ENCODE measurements around the gene TMEM161A. TPM values are rescaled to one million over a fixed set of nuclear protein-coding genes. Genes with fewer than 3 reads are reported as not detected.
"Not testable (repeated sequence)": the region's sequence is repeated elsewhere in the genome, so short reads cannot be mapped to it uniquely, and the experiment has no call there.

Gene TMEM161A
- polyA plus RNA-seq, 3 donors = 14.3 to 22.5 (median 15.3) TPM

- H3K27me3 ChIP-seq (ENCODE audit: control insufficient read depth in 2 of 2, insufficient read depth in 2 of 2, low read length in 2 of 2) = no peaks in the 10 kb centered on the region
- no peak for TF ChIP-seq CTCF (IDR thresholded peaks at IDR 0.05)
- H3K36me3 Mint-ChIP-seq = peaks cover 50 to 80% of the 10 kb centered on the region in 2 donors
- no peak overlapping the region for H2AFZ ChIP-seq (ENCODE audit: insufficient read depth, low read depth, low read length, poor library complexity, severe bottlenecking)
- H3K9me3 ChIP-seq (replicated peaks in 1 of 2; ENCODE audit: control insufficient read depth in 1 of 2, insufficient read depth in 1 of 2, low read length in 2 of 2) = no peaks in the 10 kb centered on the region
- H3K4me1 Mint-ChIP-seq = no peaks in the 10 kb centered on the region
- H3K4me3 ChIP-seq (replicated peaks in 1 of 3; ENCODE audit: low read depth in 2 of 3, low read length in 3 of 3) = no peak overlapping the region
- peaks cover 16% of the 10 kb centered on the region for H4K20me1 ChIP-seq (ENCODE audit: insufficient read depth, low read length)
- H3K79me2 ChIP-seq (ENCODE audit: insufficient read depth, low read length) = peaks cover 1% of the 10 kb centered on the region
- WGBS (ENCODE audit: insufficient coverage) = 91% methylated on average over 15 of the region's 17 CpGs
- H3K36me3 ChIP-seq (replicated peaks in 1 of 2; ENCODE audit: control insufficient read depth in 1 of 2, insufficient read depth in 2 of 2, low read length in 2 of 2) = peaks cover 50 to 76% of the 10 kb centered on the region in 2 donors
- no peaks in the 10 kb centered on the region for H3K27me3 Mint-ChIP-seq (ENCODE audit: low read depth in 3 of 3)
- peaks cover 0 to 3% (median 0%) of the 10 kb centered on the region in 7 donors for H3K9me3 Mint-ChIP-seq
- H3K4me1 ChIP-seq (ENCODE audit: control insufficient read depth in 1 of 2, insufficient read depth in 2 of 2, low read length in 2 of 2) = no peaks in the 10 kb centered on the region
- peak overlapping the region in 1 of 7 donors; percentile 2 for H3K27ac Mint-ChIP-seq
- H3K4me2 ChIP-seq (replicated peaks; ENCODE audit: extremely low read depth, low read length, poor library complexity, severe bottlenecking) = no peak overlapping the region
- H3K4me3 Mint-ChIP-seq = no peak overlapping the region
- intact Hi-C loops (cut with micrococcal nuclease) = no loop called here
- no peak overlapping the region for H3K27ac ChIP-seq (ENCODE audit: low read depth in 1 of 2, low read length in 2 of 2)
- H3K9ac ChIP-seq (ENCODE audit: insufficient read depth, low read length, poor library complexity, severe bottlenecking) = no peak overlapping the region
- DNase-seq = no peak
Observed at GRCh38 chr19:19179548-19180441, 41.5 kb upstream of the TMEM161A start.

GRCh38 chr19:19176950-19177349 lies 38.7 kb upstream of the TMEM161A start:
- Histone ChIP-seq H3K36me3 (replicated peaks in 1 of 2; ENCODE audit: control insufficient read depth in 1 of 2, insufficient read depth in 2 of 2, low read length in 2 of 2) (peaks cover 37 to 62% of the 10 kb centered on the region in 2 donors), H3K4me2 (replicated peaks; ENCODE audit: extremely low read depth, low read length, poor library complexity, severe bottlenecking) (no peak overlapping the region), H3K9me3 (replicated peaks in 1 of 2; ENCODE audit: control insufficient read depth in 1 of 2, insufficient read depth in 1 of 2, low read length in 2 of 2) (no peaks in the 10 kb centered on the region), H3K79me2 (ENCODE audit: insufficient read depth, low read length) (no peaks in the 10 kb centered on the region), H4K20me1 (ENCODE audit: insufficient read depth, low read length) (peaks cover 19% of the 10 kb centered on the region), H3K9ac (ENCODE audit: insufficient read depth, low read length, poor library complexity, severe bottlenecking) (no peak overlapping the region), H3K4me1 (ENCODE audit: control insufficient read depth in 1 of 2, insufficient read depth in 2 of 2, low read length in 2 of 2) (peaks cover 4 to 5% of the 10 kb centered on the region in 2 donors), H3K27me3 (ENCODE audit: control insufficient read depth in 2 of 2, insufficient read depth in 2 of 2, low read length in 2 of 2) (no peaks in the 10 kb centered on the region), H3K27ac (ENCODE audit: low read depth in 1 of 2, low read length in 2 of 2) (no peak overlapping the region), H2AFZ (ENCODE audit: insufficient read depth, low read depth, low read length, poor library complexity, severe bottlenecking) (no peak overlapping the region), H3K4me3 (replicated peaks in 1 of 3; ENCODE audit: low read depth in 2 of 3, low read length in 3 of 3) (no peak overlapping the region)
- Mint-ChIP-seq H3K27me3 (ENCODE audit: low read depth in 3 of 3) (no peaks in the 10 kb centered on the region), H3K27ac (no peak overlapping the region), H3K36me3 (peaks cover 36 to 67% of the 10 kb centered on the region in 2 donors), H3K4me3 (no peak overlapping the region), H3K9me3 (peaks cover 0 to 3% (median 0%) of the 10 kb centered on the region in 7 donors), H3K4me1 (peaks cover 6% of the 10 kb centered on the region)
- 93% methylated on average over 3 of the region's 8 CpGs for WGBS (ENCODE audit: insufficient coverage)
- DNase-seq = no peak
- no peak for TF ChIP-seq CTCF (IDR thresholded peaks at IDR 0.05)
- intact Hi-C loops (cut with micrococcal nuclease) = no loop called here

GRCh38 chr19:19173243-19173642 lies 35.0 kb upstream of the TMEM161A start:
- H3K36me3 Mint-ChIP-seq = peaks cover 19 to 34% of the 10 kb centered on the region in 2 donors
- H3K9ac ChIP-seq (ENCODE audit: insufficient read depth, low read length, poor library complexity, severe bottlenecking); H3K4me2 ChIP-seq (replicated peaks; ENCODE audit: extremely low read depth, low read length, poor library complexity, severe bottlenecking); H2AFZ ChIP-seq (ENCODE audit: insufficient read depth, low read depth, low read length, poor library complexity, severe bottlenecking); H3K27ac ChIP-seq (ENCODE audit: low read depth in 1 of 2, low read length in 2 of 2); H3K9me3 ChIP-seq (replicated peaks in 1 of 2; ENCODE audit: control insufficient read depth in 1 of 2, insufficient read depth in 1 of 2, low read length in 2 of 2); intact Hi-C loops (cut with micrococcal nuclease); H3K79me2 ChIP-seq (ENCODE audit: insufficient read depth, low read length); H3K4me3 ChIP-seq (replicated peaks in 1 of 3; ENCODE audit: low read depth in 2 of 3, low read length in 3 of 3); DNase-seq; H3K27me3 ChIP-seq (ENCODE audit: control insufficient read depth in 2 of 2, insufficient read depth in 2 of 2, low read length in 2 of 2); H3K9me3 Mint-ChIP-seq; H3K4me3 Mint-ChIP-seq: not testable (repeated sequence)
- H3K27ac Mint-ChIP-seq = peak overlapping the region in 1 of 7 donors; percentile 30
- Histone ChIP-seq H4K20me1 (ENCODE audit: insufficient read depth, low read length) (peaks cover 34% of the 10 kb centered on the region), H3K36me3 (replicated peaks in 1 of 2; ENCODE audit: control insufficient read depth in 1 of 2, insufficient read depth in 2 of 2, low read length in 2 of 2) (peaks cover 7 to 25% of the 10 kb centered on the region in 2 donors), H3K4me1 (ENCODE audit: control insufficient read depth in 1 of 2, insufficient read depth in 2 of 2, low read length in 2 of 2) (peaks cover 10 to 16% of the 10 kb centered on the region in 2 donors)
- 100% methylated on average over 2 of the region's 5 CpGs for whole genome bisulfite sequencing (ENCODE audit: insufficient coverage)
- H3K4me1 Mint-ChIP-seq = peaks cover 24% of the 10 kb centered on the region
- H3K27me3 Mint-ChIP-seq (ENCODE audit: low read depth in 3 of 3) = peaks cover 8 to 20% (median 12%) of the 10 kb centered on the region in 3 donors

Data from CD14-positive monocyte (primary cell).